ENCODE results near the gene WNT9B.

GRCh38 chr17:46833840-46834208 lies 17.6 kb upstream of the WNT9B start:
- TF ChIP-seq CTCF (IDR thresholded peaks at IDR 0.05) (no peak), POLR2A (IDR thresholded peaks at IDR 0.05) (no peak)

All from gastroesophageal sphincter (tissue), 3 donors.